Measurements from ENCODE around the gene RHCG.
"Not testable (repeated sequence)": the region's sequence is repeated elsewhere in the genome, so short reads cannot be mapped to it uniquely, and the experiment has no call there.

RHCG gene

DNA sequence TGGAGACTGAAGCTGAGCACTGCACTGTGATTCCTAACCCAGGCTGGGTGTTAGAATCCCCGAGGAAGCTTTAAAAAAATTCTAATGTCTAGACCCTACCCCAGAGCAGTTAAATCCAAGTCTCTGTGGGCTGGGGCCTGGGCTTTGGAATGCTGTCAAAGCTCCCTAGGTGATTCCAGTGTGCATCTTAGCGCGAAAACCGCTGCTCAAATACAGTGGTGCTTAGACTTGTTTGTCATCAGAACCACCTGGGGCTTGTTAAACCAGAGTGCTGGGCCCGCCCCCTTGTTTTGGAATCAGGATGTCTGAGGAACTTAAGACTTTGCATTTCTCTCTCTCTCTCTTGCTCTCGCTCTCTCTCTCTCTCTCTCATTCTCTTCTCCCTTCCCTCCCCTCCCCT is 20.7 kb downstream of the RHCG start:
- DNase-seq: no peak

DNA sequence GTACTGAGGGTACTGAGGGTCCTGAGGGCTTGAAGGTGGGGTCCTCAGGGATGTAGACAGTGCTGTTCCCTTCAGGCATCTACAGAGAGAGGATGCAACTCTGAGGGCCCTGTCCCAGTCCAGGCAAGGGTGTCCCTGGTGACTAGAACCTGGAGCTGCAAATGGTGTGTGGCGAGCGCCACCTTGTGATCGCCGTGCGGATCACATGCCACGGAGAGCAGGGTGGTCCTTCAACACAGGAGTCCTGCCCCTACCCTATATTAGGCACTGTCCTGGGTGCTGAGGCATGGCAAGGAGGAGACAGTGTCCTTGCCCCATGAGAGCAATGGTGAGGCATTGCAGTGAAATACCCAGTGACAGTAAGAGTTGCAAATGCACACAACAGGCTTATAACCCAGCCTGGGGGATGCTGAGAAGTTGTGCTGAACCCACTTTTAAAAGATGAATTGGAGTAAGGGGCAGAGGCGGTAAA is 23.6 kb downstream of the RHCG start:
- peak; percentile 62 to 64 for DNase-seq

DNA sequence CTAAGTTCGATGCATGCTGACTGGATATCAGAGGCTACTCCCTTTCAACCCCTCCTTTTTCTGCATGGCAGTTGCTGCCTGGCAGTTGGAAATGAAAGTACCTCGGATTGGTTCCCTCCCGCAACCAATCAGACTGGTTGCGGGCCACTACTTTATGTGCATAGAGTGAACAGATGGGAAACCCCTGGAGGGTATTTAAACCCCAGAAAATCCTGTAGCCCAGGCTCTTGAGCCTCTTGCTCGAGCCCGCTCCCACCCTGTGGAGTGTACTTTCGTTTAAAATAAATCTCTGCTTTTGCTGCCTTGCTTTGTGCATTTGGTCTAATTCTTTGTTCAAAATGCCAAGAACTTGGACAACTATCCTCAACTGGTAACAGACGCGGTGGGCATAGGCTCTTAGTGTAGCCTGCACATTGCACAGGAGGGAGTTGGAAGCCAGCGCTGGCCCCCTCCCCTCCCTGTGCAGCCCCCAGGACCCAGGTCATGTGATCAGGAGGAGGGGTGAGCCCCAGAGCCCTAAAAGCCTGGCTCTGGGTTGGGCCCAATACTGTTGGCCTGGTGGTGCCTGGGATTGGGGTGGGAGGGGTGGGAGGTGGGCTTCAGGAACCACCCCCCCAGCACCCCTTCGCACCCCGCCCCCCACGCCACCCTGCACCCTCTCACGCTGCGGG is 26.8 kb downstream of the RHCG start:
- DNase-seq: peak; percentile 14 to 51

DNA sequence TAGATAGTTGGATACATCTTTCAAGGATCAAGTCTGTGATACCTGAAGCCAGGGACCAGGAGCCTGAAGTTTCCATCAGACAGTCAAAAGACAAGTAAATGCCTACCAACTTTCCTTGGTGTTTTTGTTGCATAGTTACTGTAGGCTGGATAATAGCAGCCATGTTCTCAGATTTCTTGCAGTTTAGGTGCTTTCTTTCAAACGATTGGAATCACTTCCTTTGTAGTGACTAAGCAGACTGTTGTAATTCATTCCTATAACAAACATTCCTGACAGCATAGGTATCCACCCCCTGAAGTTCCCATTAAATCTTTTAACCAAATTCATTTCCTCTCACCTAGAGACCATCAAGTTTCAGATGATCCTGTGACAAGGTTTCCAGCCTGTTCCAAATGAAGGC is 27.6 kb downstream of the RHCG start:
- not testable (repeated sequence) for DNase-seq

DNA sequence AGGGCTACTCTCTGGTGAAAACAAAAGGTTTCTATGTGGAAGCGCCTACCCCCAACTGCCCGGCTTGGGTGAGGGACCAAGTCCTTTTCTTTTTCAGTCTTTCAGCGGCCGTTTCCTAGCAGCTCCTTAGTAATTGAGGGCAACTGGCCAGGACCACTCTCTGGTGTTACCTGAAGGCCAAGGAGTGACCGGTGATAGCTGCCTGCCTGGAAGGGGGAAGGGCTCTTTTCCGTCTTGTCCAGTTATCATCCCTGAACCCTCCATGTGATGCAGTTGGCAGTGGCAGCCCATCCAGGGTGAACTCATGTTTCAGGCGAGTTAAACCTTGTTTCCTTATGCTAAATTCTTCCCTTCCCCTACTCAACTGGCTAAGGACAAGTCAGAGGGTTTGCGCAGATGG is 33.3 kb downstream of the RHCG start:
- no peak for DNase-seq

DNA sequence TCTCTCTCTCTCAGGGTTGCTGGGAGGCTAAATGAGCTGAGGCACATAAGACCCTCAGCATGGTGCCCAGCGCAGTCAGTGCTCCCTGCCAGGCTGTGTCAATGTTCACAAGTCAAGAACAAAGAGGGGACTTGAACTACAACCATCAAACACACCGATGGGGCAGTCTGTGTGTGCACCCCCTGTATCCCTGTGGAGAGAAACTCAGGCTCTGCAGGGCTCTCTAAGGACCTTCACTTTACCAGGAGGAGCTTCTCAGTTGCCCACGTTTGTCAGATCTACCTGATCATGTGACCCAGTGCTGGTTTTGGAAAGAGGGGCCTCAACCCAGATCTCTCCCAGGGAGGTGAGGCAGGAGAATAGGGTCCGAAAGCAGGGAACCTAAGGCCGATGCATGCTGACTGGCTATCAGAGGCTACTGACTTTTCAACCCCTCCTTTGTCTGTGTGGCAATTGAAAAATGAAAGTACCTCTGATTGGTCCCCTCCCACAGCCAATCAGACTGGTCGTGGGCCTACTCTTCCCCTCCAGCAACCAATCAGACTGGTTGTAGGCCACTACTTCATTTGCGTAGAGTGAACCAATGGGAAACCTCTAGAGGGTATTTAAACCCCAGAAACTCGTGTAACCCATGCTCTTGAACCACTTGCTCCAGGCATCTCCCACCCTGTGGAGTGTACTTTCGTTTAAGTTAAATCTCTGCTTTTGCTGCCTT is 34.0 kb downstream of the RHCG start:
- no peak for DNase-seq

DNA sequence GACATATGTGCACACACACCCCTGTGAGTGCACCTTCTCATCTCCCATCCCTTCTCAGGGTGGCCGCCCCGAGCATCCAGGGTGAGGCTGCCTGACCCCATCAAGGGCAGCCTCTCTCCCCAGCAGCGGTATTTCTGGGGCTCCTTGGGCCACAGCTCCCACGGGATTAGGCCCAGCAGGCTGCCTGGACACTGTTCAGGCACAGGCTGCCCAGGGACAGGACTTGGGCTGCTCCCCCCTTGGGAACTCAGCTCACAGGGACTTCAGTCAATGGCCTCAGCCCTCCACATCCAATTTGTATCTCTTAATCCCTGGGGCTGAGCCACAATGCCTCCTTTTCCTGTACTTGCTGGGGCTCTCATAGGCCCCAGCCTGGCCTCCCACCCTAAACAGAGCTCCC is 35.0 kb downstream of the RHCG start:
- DNase-seq: no peak

DNA sequence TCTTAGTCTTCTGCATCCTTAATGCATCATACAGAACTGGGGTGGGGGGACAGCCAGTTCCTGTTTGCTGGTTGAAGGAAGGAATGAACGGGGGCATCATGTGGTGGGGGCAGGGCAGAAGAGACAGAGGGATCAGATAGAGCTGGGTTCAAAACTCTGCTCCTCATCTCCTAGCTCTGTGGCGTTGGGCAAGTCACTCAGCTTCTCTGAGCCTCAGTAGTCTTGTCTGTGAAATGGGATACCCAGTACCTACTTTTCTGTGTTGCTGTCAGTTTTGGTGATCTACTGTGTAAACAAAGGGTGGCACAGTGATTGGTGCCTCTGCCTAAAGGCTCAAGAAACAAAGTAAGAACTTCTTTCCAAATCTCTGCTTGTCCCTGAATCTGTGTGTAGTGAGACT is 36.3 kb downstream of the RHCG start:
- no peak for DNase-seq

DNA sequence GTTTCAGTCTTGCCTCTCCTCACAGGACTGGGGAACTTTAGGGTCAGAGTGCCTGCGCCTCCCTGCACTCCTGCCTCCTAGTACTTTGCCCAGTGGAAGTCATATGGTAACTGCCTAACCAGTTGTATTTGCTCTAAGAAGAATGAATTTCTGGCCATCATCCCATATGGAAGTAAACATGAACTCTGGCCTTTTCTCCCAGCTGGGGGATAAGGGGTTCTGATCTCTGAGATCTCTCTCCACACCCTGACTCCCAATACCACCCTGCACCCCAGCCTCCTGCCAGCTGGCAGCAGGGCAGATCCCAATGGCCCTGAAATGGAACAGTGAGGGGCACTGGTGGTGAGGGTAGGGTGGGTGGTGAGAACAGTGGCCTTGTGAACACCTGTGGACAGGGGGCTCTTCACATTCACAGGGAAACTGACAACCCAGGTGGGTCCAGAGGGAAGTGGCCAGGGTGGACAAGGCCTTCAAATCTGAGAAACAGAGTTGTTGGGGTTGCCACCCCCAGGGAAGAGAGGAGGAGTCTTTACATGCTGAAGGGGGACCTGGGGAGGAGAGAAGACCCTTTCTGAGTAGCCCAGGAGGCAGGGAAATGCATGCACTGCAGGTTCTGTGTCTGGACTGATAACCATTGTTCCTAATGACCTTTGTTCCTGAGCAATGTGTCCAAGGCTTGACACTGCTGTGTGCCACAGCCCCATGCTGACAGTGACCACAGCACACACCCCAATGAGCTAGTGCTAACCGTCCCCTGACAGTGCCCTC is 36.9 kb downstream of the RHCG start:
- DNase-seq: no peak

DNA sequence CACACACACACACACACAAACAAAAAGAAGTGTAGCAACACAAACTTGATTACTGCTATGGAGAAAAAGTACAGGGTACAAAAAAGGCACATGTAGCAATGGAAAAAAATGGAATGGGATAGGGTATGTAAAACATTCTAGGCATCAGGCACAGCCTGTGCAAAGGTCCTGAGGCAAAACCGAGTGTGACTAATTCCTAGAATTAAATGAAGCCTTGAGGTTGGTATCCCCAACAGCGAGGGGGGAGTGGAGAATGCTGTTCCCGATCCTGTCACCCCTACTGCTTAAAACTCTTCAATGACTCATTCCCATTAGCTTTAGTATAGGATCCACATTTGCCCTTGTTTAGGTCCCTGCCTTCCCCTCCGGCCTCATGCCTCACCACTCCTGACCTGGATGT is 37.9 kb downstream of the RHCG start:
- DNase-seq: no peak

DNA sequence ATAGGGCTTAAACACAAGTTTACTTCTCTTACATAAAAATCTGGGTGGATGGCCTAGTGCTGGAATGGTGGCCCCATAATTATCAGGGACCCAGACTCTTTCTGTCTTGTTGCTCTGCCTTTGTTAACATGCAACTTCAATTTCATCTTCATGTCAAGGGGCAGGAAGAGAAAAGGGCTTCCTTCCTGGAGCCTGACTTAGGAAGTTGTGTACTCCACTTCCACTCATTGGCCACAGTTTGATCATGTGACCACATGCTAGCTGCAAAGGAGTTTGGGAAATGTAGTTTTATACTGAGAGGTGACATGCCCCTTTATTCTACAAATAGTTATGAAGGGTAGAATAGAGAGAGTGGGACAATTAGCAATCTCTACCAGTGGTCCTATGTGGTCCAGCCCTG is 39.3 kb downstream of the RHCG start:
- DNase-seq: peak in 1 of 2 experiments; percentile 12

DNA sequence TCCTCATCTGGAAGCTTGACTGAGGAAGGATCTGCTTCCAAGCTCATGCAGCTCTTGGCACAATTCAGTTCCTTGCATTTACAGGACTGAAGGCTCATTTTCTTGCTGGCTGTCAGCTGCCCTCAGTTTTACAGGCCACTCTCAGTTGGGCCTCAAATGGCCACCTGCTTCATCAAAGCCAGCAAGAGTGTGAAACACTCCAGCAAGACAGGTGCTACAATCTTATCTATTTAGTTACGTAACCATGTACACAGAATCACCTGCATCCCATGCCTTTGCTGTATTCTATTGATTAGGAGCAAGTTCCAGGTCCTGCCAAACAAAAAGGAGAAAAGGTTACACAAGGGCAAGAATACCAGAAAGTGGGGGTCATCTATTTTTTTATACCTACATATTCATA is 40.8 kb downstream of the RHCG start:
- DNase-seq: no peak

DNA sequence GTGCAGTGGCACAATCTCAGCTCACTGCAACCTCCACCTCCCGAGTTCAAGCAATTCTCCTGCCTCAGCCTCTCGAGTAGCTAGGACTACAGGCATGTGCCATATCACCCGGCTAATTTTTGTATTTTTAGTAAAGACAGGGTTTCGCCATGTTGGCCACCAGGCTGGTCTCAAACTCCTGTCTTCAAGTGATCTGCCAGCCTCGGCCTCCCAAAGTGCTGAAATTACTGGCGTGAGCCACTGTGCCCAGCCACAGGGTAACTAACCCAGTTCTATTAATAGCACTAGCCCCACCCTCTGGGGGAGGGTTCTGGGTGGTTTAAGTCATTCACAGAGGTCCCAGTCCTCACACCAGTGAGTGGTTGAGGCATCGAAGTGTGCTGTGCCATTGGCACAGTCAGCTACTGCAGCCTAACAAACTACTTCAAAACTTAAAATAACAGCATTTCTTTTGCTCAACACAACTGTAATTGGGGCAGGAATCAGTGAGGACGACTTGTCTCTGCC is 44.0 kb downstream of the RHCG start:
- no peak for DNase-seq

DNA sequence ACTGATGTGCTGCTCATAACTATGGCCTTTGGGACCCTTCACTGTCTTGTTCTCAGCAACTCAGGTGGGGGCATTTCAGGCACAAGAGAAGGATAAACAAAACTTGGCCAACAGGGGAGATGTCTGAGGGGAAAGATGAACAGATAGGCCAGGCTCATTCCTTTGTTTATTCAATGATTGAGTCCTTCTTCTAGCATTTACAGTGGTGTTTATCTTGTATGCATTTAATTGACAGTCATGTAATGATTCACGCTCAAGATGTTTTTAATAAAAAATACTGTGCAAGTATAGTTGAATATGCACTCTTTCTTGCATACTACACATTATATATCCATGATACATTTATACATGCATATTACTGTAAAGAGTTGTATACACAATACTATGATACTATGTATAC is 44.5 kb downstream of the RHCG start:
- DNase-seq: no peak

DNA sequence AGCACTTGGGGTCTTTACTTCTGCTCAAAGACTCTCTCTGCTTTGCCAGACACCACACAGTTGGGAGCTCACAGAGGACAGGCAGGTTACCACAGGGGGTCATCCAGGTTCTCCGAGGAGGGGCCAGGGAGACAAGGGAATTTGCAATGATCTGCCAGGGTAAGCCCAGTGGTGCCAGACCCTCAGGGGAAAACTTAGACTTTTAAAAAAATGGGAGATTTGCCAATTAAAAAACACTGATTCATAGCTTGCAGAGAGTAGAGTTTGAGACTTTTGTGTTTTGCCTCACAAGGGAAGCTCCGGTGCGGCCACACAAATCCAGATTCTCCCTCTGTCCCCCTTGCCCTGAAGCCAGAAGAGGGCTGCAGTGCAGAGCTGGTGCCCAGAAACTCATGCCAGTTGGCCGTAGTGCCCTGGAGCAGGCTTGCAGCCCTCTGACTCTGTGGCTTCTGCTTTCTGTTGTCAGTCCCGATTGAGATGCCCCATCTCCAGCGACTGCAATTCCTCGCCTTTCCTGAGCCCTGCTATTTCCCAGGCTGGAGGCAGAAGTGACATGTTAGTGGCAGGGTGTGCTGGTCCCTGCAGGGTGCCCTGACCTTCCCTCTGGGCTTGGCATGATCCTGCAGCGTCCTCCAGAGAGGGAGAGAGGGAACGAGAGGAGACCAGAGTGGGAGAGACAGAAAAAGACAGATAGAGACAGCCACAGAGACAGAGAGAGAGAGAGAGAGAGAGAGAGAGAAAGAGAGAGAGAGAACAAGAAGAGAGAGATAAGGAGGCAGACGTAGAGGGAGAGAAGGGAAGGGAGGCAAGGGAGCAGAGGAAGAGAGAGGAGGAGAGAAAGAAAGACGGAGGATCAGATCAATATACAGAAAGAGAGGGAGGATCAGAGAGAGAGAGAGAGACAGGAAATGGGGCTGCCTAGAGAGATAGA is 46.0 kb downstream of the RHCG start:
- DNase-seq: no peak

DNA sequence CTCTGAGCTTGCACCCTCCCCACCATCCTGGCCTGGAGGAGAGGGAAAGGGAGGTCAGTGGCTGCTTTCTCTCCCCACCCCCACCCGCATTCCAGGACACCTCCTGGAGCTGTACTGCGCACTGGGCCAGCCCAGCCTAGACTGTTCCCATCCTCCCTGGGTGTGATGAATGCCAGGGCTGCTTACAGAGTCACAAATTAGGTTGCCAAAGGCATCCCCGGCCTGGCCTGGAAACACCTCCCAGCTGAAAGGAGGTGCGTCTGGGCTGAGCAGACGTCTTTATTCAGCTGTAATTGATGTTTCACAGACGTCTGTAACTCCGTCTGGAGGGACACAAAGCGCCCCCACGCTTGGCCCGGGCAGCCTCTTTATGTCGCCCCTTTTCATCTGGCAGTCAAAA is 47.6 kb downstream of the RHCG start:
- no peak for DNase-seq

DNA sequence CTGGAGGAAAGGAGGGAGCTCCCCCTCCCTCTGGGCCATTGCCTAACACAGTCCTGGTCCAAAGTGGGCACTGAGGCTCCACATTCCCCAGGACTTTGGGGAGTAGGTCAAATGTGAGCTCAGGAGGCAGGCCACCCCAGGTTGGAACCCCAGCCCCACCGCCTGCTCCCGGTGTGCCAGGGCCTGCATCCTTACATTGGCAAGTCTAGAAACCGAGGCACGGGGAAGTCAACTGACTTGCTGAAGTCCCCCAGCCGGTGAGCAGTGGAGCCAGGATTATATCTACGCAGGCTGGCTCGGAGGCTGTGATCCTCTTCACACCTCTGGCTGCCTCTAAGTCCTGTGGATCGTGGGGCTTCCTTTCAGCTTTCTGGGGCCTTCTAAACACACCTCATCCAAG is 48.7 kb downstream of the RHCG start:
- no peak for DNase-seq

DNA sequence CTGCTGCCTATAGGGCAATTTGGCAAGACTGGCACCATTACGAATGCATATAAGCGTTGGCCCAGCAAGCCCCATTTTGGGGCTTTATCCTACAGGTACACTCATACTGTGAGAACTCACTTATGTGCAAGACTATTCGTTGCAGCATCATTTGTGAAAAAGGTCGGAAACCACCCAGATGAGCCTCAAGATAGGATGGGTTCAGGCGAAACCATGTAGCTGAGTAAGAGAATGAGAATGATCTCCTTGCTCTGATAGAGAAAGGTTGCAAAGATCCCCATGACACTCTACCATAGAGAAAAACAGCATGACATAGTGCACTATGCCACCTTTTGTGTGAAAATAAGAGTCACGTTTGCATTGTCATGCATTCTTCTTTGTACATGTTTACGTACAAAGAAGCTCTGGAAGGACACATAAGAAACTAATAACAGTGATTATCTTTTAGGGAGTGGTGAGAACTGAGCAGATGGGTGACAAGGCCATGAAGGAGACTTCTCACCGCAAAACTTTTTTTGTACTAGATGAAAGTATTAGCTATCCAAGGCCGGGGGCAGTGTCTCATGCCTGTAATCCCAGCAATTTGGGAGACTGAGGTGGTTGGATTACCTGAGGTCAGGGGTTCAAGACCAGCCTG is 50.0 kb downstream of the RHCG start:
- DNase-seq: no peak

DNA sequence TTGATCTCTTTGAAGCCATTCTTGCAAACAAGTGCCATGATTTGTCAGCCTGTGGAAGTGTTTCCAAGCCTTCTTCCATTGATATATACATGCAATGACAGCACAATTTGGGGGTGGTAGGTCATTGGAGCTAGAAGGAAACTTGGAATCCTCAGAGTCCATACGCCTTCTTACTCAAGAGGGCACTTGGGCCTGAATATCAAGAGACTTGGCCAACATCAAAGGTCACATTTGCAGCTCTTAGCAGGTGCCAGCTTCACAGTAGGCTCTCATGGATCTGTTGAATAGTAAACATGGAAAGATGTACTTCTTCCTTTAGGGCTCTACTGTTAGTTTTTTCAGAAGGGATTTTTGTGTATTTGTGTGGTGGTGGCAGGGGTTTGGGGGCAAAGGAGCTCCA is 50.9 kb downstream of the RHCG start:
- DNase-seq: no peak

DNA sequence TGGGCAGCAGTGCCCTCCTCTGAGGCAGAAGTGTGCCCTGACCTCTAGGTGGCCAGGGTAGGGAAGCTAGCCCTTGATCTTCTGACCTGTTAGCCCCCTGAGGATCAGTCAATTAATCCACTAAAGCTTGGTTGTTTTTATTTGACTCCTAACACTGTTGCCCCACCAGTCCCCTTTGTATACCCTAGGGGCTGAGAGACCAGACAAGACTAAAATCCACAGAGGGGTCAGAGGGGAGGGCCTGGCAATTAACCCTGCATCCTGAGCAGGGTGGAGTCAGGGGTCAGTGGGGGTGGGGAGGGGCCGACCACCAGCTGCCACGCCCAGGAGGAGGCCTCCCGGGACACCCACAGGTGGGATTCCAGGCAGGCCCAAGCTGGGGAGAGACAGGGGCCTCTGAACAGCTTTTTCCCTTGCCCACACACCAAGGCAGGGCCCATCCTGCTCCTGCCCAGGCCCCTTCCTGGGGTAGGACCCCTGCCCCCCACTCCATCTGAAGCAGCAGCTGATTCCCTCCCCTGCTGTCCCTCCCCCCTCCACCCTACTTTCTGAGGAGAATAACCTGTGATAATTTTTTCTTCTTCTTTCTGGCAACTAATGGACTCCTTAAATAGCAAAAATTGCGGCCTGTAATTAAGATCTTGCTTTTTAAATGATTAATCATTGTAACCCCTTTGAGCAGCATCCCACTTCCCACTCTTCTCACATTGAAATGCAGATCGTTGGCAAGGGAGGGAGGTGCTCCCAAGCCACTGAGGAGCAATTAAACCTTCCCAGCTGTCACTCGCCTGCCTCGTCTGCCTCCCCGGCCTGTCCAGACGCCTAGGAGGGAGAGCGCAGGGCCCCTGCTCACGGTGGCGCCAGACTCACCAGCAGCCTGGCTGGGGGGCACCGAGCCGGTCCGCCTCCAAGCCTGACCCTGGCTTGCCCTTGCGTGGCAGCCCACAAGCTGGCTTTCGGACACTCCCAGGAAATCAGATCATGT is 51.9 kb downstream of the RHCG start:
- DNase-seq: peak in 1 of 2 experiments; percentile 22

DNA sequence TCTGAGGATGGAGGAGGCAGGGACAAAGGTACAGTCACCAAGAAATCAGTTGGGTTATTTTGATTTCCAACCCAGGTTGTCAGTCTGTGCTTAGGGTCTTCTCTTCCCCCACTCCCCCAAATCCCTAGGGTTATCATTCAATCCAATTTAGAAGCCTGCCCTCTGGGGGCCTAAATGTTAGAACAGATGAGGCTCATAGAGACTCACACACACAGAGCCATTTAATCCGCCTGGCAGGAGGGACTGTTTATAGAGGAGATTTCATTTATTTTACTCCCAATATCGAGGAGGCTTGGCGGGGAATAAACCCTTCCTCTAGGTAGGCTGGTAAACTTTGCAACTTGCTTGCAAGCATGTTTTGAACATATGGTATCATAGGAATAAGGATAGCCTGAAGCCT is 52.8 kb downstream of the RHCG start:
- no peak for DNase-seq

Data from NCI-H2081 (cell line).